ENCODE measurements around the gene TSPAN18.
A peak's percentile ranks its signal among the peaks of the same experiment; 100 is the strongest.

The TSPAN18 gene

DNA sequence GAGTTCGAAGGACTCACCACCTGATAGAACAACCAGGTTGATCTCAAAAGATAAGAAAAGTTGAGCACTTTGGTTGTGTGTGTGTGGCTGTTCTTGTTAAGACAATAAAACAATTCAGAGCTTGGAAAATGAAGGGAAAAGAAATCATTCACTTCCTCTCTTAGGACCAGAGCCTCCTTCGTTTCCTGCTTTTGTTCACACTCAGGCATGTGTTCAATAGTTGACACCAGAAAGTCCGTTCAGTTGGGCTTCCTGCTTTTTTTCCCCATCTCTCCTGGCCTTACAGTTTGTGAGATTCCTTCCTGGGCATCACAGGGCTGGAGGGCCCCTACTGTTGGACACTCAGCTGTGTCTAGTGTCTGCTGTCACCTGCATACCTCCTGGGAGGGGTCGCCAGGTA is 48.0 kb downstream of the TSPAN18 start:
- Histone ChIP-seq H2BK15ac (ENCODE audit: low read length) (no peak overlapping the region), H3K18ac (ENCODE audit: low read length) (no peak overlapping the region), H2AK5ac (ENCODE audit: low read depth, low read length) (no peak overlapping the region), H3K27ac (replicated peaks; ENCODE audit: low read length) (no peak overlapping the region), H3K4me1 (ENCODE audit: control insufficient read depth in 2 of 2, insufficient read depth in 1 of 2, low read depth in 1 of 2, low read length in 2 of 2) (peaks cover 4 to 17% of the 10 kb centered on the region in 2 donors), H4K91ac (ENCODE audit: low read depth, low read length, poor library complexity) (no peak overlapping the region), H2AFZ (ENCODE audit: low read length) (no peak overlapping the region), H2BK5ac (ENCODE audit: low read length) (no peak overlapping the region), H3K14ac (ENCODE audit: low read length) (no peak overlapping the region), H3K9ac (ENCODE audit: low read depth, low read length, poor library complexity) (no peak overlapping the region), H3K27me3 (ENCODE audit: control insufficient read depth in 3 of 3, insufficient read depth in 3 of 3, low read depth in 1 of 3, low read length in 3 of 3) (no peaks in the 10 kb centered on the region), H3K79me1 (ENCODE audit: low read depth, low read length) (peaks cover 3% of the 10 kb centered on the region), H3K36me3 (replicated peaks in 1 of 2; ENCODE audit: control insufficient read depth in 2 of 2, insufficient read depth in 2 of 2, low read length in 2 of 2) (peaks cover 12 to 22% of the 10 kb centered on the region in 2 donors), H3K9me3 (replicated peaks in 1 of 2; ENCODE audit: control insufficient read depth in 2 of 2, insufficient read depth in 1 of 2, low read depth in 1 of 2, low read length in 2 of 2) (no peaks in the 10 kb centered on the region), H2BK120ac (ENCODE audit: low read depth, low read length) (no peak overlapping the region), H3K4me2 (ENCODE audit: insufficient read depth, low read length, poor library complexity, severe bottlenecking) (no peak overlapping the region), H3K4ac (ENCODE audit: low read length) (no peak overlapping the region), H4K8ac (ENCODE audit: low read depth, low read length) (no peak overlapping the region), H3K23ac (ENCODE audit: low read depth, low read length, poor library complexity) (no peak overlapping the region), H2BK12ac (ENCODE audit: low read length) (no peak overlapping the region), H3K4me3 (ENCODE audit: low read length in 2 of 2) (no peak overlapping the region)
- WGBS, 2 donors (ENCODE audit: extremely low coverage in 2 of 2, insufficient read length in 2 of 2, insufficient replicate concordance in 1 of 2): no CpG with 5 or more reads among the region's 4 CpGs
- no peak for DNase-seq (ENCODE audit: low spot score)

DNA sequence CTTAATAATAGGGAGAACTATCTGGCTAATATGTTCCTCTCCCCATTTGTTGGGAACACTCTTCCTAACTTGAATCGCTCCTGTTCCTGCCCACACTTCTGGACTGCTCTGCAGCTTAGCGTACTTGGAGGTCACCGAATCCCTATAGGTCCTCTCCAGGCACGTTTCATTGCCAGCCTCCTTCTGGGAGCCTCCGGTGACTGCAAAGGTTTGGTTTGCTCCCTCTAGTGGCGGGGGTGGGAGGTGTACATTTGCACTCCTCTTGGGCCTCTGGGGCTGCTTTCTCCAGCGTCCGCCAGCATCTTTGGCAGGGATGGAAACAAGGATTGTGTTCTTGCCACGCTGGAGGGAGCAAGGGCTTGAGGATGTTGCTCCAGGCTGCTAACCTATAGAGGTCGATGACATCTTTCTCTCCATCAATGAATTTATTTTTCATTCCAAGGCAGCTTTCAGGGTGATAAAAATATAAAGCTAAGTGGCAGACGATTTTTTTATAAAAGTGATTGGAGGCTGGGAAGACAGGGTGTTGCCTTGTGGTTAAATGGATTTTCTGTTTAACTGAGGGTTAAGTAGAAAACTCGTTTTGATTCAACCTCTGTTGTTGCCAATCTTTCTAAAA is 48.7 kb downstream of the TSPAN18 start:
- Histone ChIP-seq H2AFZ (ENCODE audit: low read length) (no peak overlapping the region), H2AK5ac (ENCODE audit: low read depth, low read length) (no peak overlapping the region), H3K23ac (ENCODE audit: low read depth, low read length, poor library complexity) (no peak overlapping the region), H3K4me1 (ENCODE audit: control insufficient read depth in 2 of 2, insufficient read depth in 1 of 2, low read depth in 1 of 2, low read length in 2 of 2) (peaks cover 4 to 23% of the 10 kb centered on the region in 2 donors), H3K9ac (ENCODE audit: low read depth, low read length, poor library complexity) (no peak overlapping the region), H2BK12ac (ENCODE audit: low read length) (no peak overlapping the region), H4K8ac (ENCODE audit: low read depth, low read length) (no peak overlapping the region), H3K79me1 (ENCODE audit: low read depth, low read length) (peaks cover 3% of the 10 kb centered on the region), H3K36me3 (replicated peaks in 1 of 2; ENCODE audit: control insufficient read depth in 2 of 2, insufficient read depth in 2 of 2, low read length in 2 of 2) (peaks cover 14 to 18% of the 10 kb centered on the region in 2 donors), H2BK5ac (ENCODE audit: low read length) (no peak overlapping the region), H3K18ac (ENCODE audit: low read length) (no peak overlapping the region), H2BK120ac (ENCODE audit: low read depth, low read length) (no peak overlapping the region), H4K91ac (ENCODE audit: low read depth, low read length, poor library complexity) (no peak overlapping the region), H3K9me3 (replicated peaks in 1 of 2; ENCODE audit: control insufficient read depth in 2 of 2, insufficient read depth in 1 of 2, low read depth in 1 of 2, low read length in 2 of 2) (no peaks in the 10 kb centered on the region), H3K4me2 (ENCODE audit: insufficient read depth, low read length, poor library complexity, severe bottlenecking) (no peak overlapping the region), H3K4me3 (ENCODE audit: low read length in 2 of 2) (no peak overlapping the region), H3K14ac (ENCODE audit: low read length) (no peak overlapping the region), H3K27ac (replicated peaks; ENCODE audit: low read length) (no peak overlapping the region), H3K27me3 (ENCODE audit: control insufficient read depth in 3 of 3, insufficient read depth in 3 of 3, low read depth in 1 of 3, low read length in 3 of 3) (no peaks in the 10 kb centered on the region), H3K4ac (ENCODE audit: low read length) (no peak overlapping the region), H2BK15ac (ENCODE audit: low read length) (no peak overlapping the region)
- peak; percentile 53 for DNase-seq (ENCODE audit: low spot score)
- no CpG with 5 or more reads among the region's 12 CpGs for WGBS, 2 donors (ENCODE audit: extremely low coverage in 2 of 2, insufficient read length in 2 of 2, insufficient replicate concordance in 1 of 2)

DNA sequence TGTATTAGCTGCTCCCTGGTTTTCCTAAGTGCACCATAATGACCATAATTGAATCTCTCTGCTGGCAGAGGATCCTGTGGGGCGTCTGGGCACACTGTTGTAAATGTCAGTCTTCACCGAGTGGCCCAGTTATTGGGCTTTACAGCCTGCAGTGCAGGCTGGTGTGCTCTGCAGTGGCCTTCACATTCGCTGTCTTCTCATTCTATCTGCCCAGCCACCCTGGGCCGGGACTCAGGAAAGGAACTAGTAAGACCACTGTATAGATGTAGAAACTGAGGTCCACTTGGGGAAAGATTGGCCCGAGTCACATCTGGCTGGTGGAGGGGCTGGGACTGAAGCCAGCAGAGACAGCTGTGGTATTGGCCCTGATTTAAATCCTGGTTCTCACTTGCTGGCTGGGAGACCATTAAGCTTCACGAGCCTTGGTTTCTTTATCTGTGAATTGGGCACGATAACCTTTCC is 49.3 kb downstream of the TSPAN18 start:
- H3K27ac ChIP-seq (replicated peaks; ENCODE audit: low read length): no peak overlapping the region
- no peak overlapping the region for H4K91ac ChIP-seq (ENCODE audit: low read depth, low read length, poor library complexity)
- H3K9ac ChIP-seq (ENCODE audit: low read depth, low read length, poor library complexity): no peak overlapping the region
- peak overlapping the region; percentile 23 for H3K18ac ChIP-seq (ENCODE audit: low read length)
- H3K4ac ChIP-seq (ENCODE audit: low read length): no peak overlapping the region
- H3K4me2 ChIP-seq (ENCODE audit: insufficient read depth, low read length, poor library complexity, severe bottlenecking): no peak overlapping the region
- no peaks in the 10 kb centered on the region for H3K27me3 ChIP-seq (ENCODE audit: control insufficient read depth in 3 of 3, insufficient read depth in 3 of 3, low read depth in 1 of 3, low read length in 3 of 3)
- H3K79me1 ChIP-seq (ENCODE audit: low read depth, low read length): peaks cover 3% of the 10 kb centered on the region
- no peak overlapping the region for H3K23ac ChIP-seq (ENCODE audit: low read depth, low read length, poor library complexity)
- H3K36me3 ChIP-seq (replicated peaks in 1 of 2; ENCODE audit: control insufficient read depth in 2 of 2, insufficient read depth in 2 of 2, low read length in 2 of 2): peaks cover 12 to 14% of the 10 kb centered on the region in 2 donors
- no peak overlapping the region for H2BK5ac ChIP-seq (ENCODE audit: low read length)
- no peak overlapping the region for H2AK5ac ChIP-seq (ENCODE audit: low read depth, low read length)
- H2AFZ ChIP-seq (ENCODE audit: low read length): no peak overlapping the region
- no CpG with 5 or more reads among the region's 7 CpGs for WGBS, 2 donors (ENCODE audit: extremely low coverage in 2 of 2, insufficient read length in 2 of 2, insufficient replicate concordance in 1 of 2)
- no peak overlapping the region for H2BK12ac ChIP-seq (ENCODE audit: low read length)
- no peak overlapping the region for H2BK120ac ChIP-seq (ENCODE audit: low read depth, low read length)
- H4K8ac ChIP-seq (ENCODE audit: low read depth, low read length): no peak overlapping the region
- no peak for DNase-seq (ENCODE audit: low spot score)
- peaks cover 5 to 26% of the 10 kb centered on the region in 2 donors for H3K4me1 ChIP-seq (ENCODE audit: control insufficient read depth in 2 of 2, insufficient read depth in 1 of 2, low read depth in 1 of 2, low read length in 2 of 2)
- H3K14ac ChIP-seq (ENCODE audit: low read length): no peak overlapping the region
- H2BK15ac ChIP-seq (ENCODE audit: low read length): no peak overlapping the region
- no peak overlapping the region for H3K4me3 ChIP-seq (ENCODE audit: low read length in 2 of 2)
- no peaks in the 10 kb centered on the region for H3K9me3 ChIP-seq (replicated peaks in 1 of 2; ENCODE audit: control insufficient read depth in 2 of 2, insufficient read depth in 1 of 2, low read depth in 1 of 2, low read length in 2 of 2)

DNA sequence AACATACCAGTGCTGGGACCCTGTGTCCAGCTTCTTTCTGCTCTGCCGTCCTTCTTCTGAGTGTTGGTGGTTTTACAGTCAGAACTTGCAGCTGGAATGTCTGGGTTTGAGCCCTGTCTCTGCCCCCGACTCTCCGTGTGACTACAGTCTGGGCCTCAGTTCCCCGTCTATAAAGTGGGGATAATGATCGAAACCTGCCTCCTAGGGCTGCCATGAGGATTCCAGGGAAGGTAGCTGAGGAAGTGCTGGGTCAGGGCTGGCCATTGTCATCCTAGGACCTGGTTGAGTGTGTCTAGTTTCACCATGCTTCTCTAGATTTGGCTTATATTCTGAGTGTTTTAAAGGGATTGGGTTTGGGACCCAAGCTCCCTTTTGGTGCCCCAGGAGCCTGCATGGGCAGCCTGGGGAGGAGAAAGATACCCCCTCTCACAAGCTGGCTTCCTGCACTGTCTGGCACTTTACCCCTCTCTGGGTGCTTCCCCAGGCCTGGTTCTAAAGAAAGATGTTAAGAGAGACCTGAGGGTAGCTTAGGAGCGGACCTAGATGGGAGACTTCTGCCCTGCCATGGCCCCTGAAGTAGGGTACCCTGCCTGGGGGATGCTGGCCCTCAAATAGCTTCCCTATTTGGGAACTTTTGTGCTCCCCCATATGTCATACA is 49.9 kb downstream of the TSPAN18 start:
- no peak overlapping the region for H3K4ac ChIP-seq (ENCODE audit: low read length)
- no peak overlapping the region for H3K4me2 ChIP-seq (ENCODE audit: insufficient read depth, low read length, poor library complexity, severe bottlenecking)
- H3K27me3 ChIP-seq (ENCODE audit: control insufficient read depth in 3 of 3, insufficient read depth in 3 of 3, low read depth in 1 of 3, low read length in 3 of 3): no peaks in the 10 kb centered on the region
- H2BK5ac ChIP-seq (ENCODE audit: low read length): no peak overlapping the region
- peaks cover 0 to under 1% of the 10 kb centered on the region in 2 donors for H3K9me3 ChIP-seq (replicated peaks in 1 of 2; ENCODE audit: control insufficient read depth in 2 of 2, insufficient read depth in 1 of 2, low read depth in 1 of 2, low read length in 2 of 2)
- no CpG with 5 or more reads among the region's 6 CpGs for WGBS, 2 donors (ENCODE audit: extremely low coverage in 2 of 2, insufficient read length in 2 of 2, insufficient replicate concordance in 1 of 2)
- H4K91ac ChIP-seq (ENCODE audit: low read depth, low read length, poor library complexity): no peak overlapping the region
- no peak overlapping the region for H4K8ac ChIP-seq (ENCODE audit: low read depth, low read length)
- H3K27ac ChIP-seq (replicated peaks; ENCODE audit: low read length): no peak overlapping the region
- H2BK15ac ChIP-seq (ENCODE audit: low read length): no peak overlapping the region
- H2BK120ac ChIP-seq (ENCODE audit: low read depth, low read length): no peak overlapping the region
- no peak for DNase-seq (ENCODE audit: low spot score)
- peaks cover 7% of the 10 kb centered on the region for H3K79me1 ChIP-seq (ENCODE audit: low read depth, low read length)
- H2BK12ac ChIP-seq (ENCODE audit: low read length): no peak overlapping the region
- H3K14ac ChIP-seq (ENCODE audit: low read length): no peak overlapping the region
- no peak overlapping the region for H3K23ac ChIP-seq (ENCODE audit: low read depth, low read length, poor library complexity)
- H2AK5ac ChIP-seq (ENCODE audit: low read depth, low read length): no peak overlapping the region
- no peak overlapping the region for H2AFZ ChIP-seq (ENCODE audit: low read length)
- no peak overlapping the region for H3K18ac ChIP-seq (ENCODE audit: low read length)
- no peak overlapping the region for H3K9ac ChIP-seq (ENCODE audit: low read depth, low read length, poor library complexity)
- H3K36me3 ChIP-seq (replicated peaks in 1 of 2; ENCODE audit: control insufficient read depth in 2 of 2, insufficient read depth in 2 of 2, low read length in 2 of 2): peaks cover 10 to 14% of the 10 kb centered on the region in 2 donors
- H3K4me1 ChIP-seq (ENCODE audit: control insufficient read depth in 2 of 2, insufficient read depth in 1 of 2, low read depth in 1 of 2, low read length in 2 of 2): peaks cover 7 to 27% of the 10 kb centered on the region in 2 donors
- H3K4me3 ChIP-seq (ENCODE audit: low read length in 2 of 2): no peak overlapping the region
